Measurements from ENCODE around the gene EIF1AD.

Gene EIF1AD

GRCh38 chr11:66042227-66042995 is 40.5 kb upstream of the EIF1AD start:
- H3K4me1 ChIP-seq (ENCODE audit: low read length): peaks cover 15% of the 10 kb centered on the region
- TF ChIP-seq EZH2 (optimal IDR thresholded peaks at IDR 0.05; ENCODE audit: low read depth, low read length) (no peak), CTCF (IDR thresholded peaks at IDR 0.05; ENCODE audit: low read length) (no peak), EZH2phosphoT487 (IDR thresholded peaks at IDR 0.05; ENCODE audit: low read length) (no peak)
- H4K20me1 ChIP-seq (ENCODE audit: insufficient read depth, low read length): no peaks in the 10 kb centered on the region
- H3K4me3 ChIP-seq (ENCODE audit: low read length): no peak overlapping the region
- H3K79me2 ChIP-seq (ENCODE audit: low read length): no peaks in the 10 kb centered on the region
- H3K9ac ChIP-seq (ENCODE audit: low read length): no peak overlapping the region
- no peaks in the 10 kb centered on the region for H3K27me3 ChIP-seq (replicated peaks; ENCODE audit: insufficient read depth, low read length)
- H3K36me3 ChIP-seq (replicated peaks; ENCODE audit: insufficient read depth, low read length): no peaks in the 10 kb centered on the region
- H3K9me3 ChIP-seq (replicated peaks; ENCODE audit: insufficient read depth, low read length): no peaks in the 10 kb centered on the region
- DNase-seq: no peak
- no peak overlapping the region for H3K4me2 ChIP-seq (ENCODE audit: low read depth, low read length)
- H2AFZ ChIP-seq (ENCODE audit: low read length): no peak overlapping the region
- H3F3A ChIP-seq (ENCODE audit: insufficient read depth, low read length): peaks cover 10% of the 10 kb centered on the region
- no peak overlapping the region for H3K27ac ChIP-seq (ENCODE audit: low read length)
- H3K9me2 ChIP-seq (replicated peaks; ENCODE audit: insufficient read depth, low read length): no peaks in the 10 kb centered on the region

- DNase-seq: no peak
- no peaks in the 10 kb centered on the region for H3K9me3 ChIP-seq (replicated peaks; ENCODE audit: insufficient read depth, low read length)
Observed at GRCh38 chr11:66039765-66040164, 37.8 kb upstream of the EIF1AD start.

GRCh38 chr11:66037327-66037726 is 35.4 kb upstream of the EIF1AD start:
- no peak overlapping the region for H2AFZ ChIP-seq (ENCODE audit: low read length)

More at GRCh38 chr11:66039765-66040164, 37.8 kb upstream of the EIF1AD start:
- Histone ChIP-seq H4K20me1 (ENCODE audit: insufficient read depth, low read length) (no peaks in the 10 kb centered on the region), H3K4me2 (ENCODE audit: low read depth, low read length) (no peak overlapping the region), H3K27me3 (replicated peaks; ENCODE audit: insufficient read depth, low read length) (no peaks in the 10 kb centered on the region), H3K4me3 (ENCODE audit: low read length) (no peak overlapping the region), H3K9ac (ENCODE audit: low read length) (no peak overlapping the region), H3K9me2 (replicated peaks; ENCODE audit: insufficient read depth, low read length) (no peaks in the 10 kb centered on the region), H3K36me3 (replicated peaks; ENCODE audit: insufficient read depth, low read length) (no peaks in the 10 kb centered on the region), H2AFZ (ENCODE audit: low read length) (no peak overlapping the region), H3F3A (ENCODE audit: insufficient read depth, low read length) (peaks cover 7% of the 10 kb centered on the region), H3K79me2 (ENCODE audit: low read length) (no peaks in the 10 kb centered on the region), H3K27ac (ENCODE audit: low read length) (no peak overlapping the region), H3K4me1 (ENCODE audit: low read length) (peaks cover 5% of the 10 kb centered on the region)
- TF ChIP-seq EZH2 (optimal IDR thresholded peaks at IDR 0.05; ENCODE audit: low read depth, low read length): no peak
- no peak for TF ChIP-seq CTCF (IDR thresholded peaks at IDR 0.05; ENCODE audit: low read length)
- TF ChIP-seq EZH2phosphoT487 (IDR thresholded peaks at IDR 0.05; ENCODE audit: low read length): no peak

More at GRCh38 chr11:66037327-66037726, 35.4 kb upstream of the EIF1AD start:
- Histone ChIP-seq H4K20me1 (ENCODE audit: insufficient read depth, low read length) (no peaks in the 10 kb centered on the region), H3K27ac (ENCODE audit: low read length) (no peak overlapping the region), H3K9me2 (replicated peaks; ENCODE audit: insufficient read depth, low read length) (no peaks in the 10 kb centered on the region), H3K27me3 (replicated peaks; ENCODE audit: insufficient read depth, low read length) (no peaks in the 10 kb centered on the region), H3F3A (ENCODE audit: insufficient read depth, low read length) (no peaks in the 10 kb centered on the region), H3K4me2 (ENCODE audit: low read depth, low read length) (no peak overlapping the region), H3K4me1 (ENCODE audit: low read length) (no peaks in the 10 kb centered on the region), H3K79me2 (ENCODE audit: low read length) (no peaks in the 10 kb centered on the region), H3K9ac (ENCODE audit: low read length) (no peak overlapping the region), H3K36me3 (replicated peaks; ENCODE audit: insufficient read depth, low read length) (no peaks in the 10 kb centered on the region), H3K4me3 (ENCODE audit: low read length) (no peak overlapping the region), H3K9me3 (replicated peaks; ENCODE audit: insufficient read depth, low read length) (no peaks in the 10 kb centered on the region)
- no peak for DNase-seq
- no peak for TF ChIP-seq EZH2 (optimal IDR thresholded peaks at IDR 0.05; ENCODE audit: low read depth, low read length)
- no peak for TF ChIP-seq CTCF (IDR thresholded peaks at IDR 0.05; ENCODE audit: low read length)
- TF ChIP-seq EZH2phosphoT487 (IDR thresholded peaks at IDR 0.05; ENCODE audit: low read length): no peak
